B cell (primary cell): Measurements from ENCODE around the gene RRM2. TPM values are rescaled to one million over a fixed set of nuclear protein-coding genes. Genes with fewer than 3 reads are reported as not detected.

ENCODE experiments used
- ATAC-seq: fragments of 200-7000 bp; cut with Tn5 transposase; one replicate; pipeline ENCODE4 v1.10.0; 2021; ENCODE audit warnings: low read depth, mild to moderate bottlenecking, moderate number of reproducible peaks, moderate library complexity
- CTCF ChIA-PET: fragments of 350-600 bp; sonication (Branson Sonifier 250); formaldehyde crosslinking; loops from one replicate; lab custom pipeline; 2021; ENCODE audit warnings: antibody characterized with exemption, inconsistent platforms; lab: Charles Lee
- POLR2A ChIA-PET: fragments of 350-600 bp; sonication (Branson Sonifier 250); formaldehyde crosslinking; loops from one replicate; lab custom pipeline; 2021; ENCODE audit warnings: antibody characterized with exemption; lab: Charles Lee
- DNase-seq: peaks from one replicate; pipeline ENCODE4 v3.0.0; 2013
- H2AFZ ChIP-seq: 2 replicates; pipeline ENCODE4 v1.6.1; 2012; ENCODE audit warnings: mild to moderate bottlenecking, low read depth, low read length; ENCODE audit not compliant: insufficient read depth, poor library complexity, severe bottlenecking
- H3K27ac ChIP-seq, 2 donors: 1 replicate in 1 of 2; 2 replicates in 1 of 2; pipeline ENCODE4 v1.5.1; 2012 to 2013; ENCODE audit warnings: low read length in 2 of 2, mild to moderate bottlenecking in 2 of 2, moderate library complexity in 1 of 2
- H3K27me3 ChIP-seq, 4 experiments: fragments of 200-600 bp in 1 of 4; sonication (generic) in 1 of 4; replicated peaks in 1 of 4; 1 replicate in 2 of 4; 2 replicates in 2 of 4; pipeline versions ENCODE4 v1.6.1 to v1.7.0; 2013 to 2016; ENCODE audit warnings: low read length in 3 of 4, mild to moderate bottlenecking in 2 of 4, mixed read lengths in 1 of 4, moderate library complexity in 1 of 4; ENCODE audit not compliant: insufficient read depth in 4 of 4, control insufficient read depth in 3 of 4; ENCODE audit errors: control extremely low read depth in 1 of 4
- H3K36me3 ChIP-seq, 2 experiments: replicated peaks in 1 of 2; 1 replicate in 1 of 2; 2 replicates in 1 of 2; pipeline versions ENCODE4 v1.6.1 to v1.7.1; 2013; ENCODE audit warnings: low read length in 1 of 2; ENCODE audit not compliant: insufficient read depth in 2 of 2, control insufficient read depth in 1 of 2; ENCODE audit errors: control extremely low read depth in 1 of 2, extremely low read depth in 1 of 2
- H3K4me1 ChIP-seq, 2 donors: fragments of 200-600 bp in 1 of 2; sonication (generic) in 1 of 2; 1 replicate in 1 of 2; 2 replicates in 1 of 2; pipeline versions ENCODE4 v1.5.1 to v1.6.1; 2013 to 2017; ENCODE audit warnings: low read length in 2 of 2; ENCODE audit not compliant: control insufficient read depth in 2 of 2, insufficient read depth in 2 of 2
- H3K4me2 ChIP-seq: replicated peaks from 2 replicates; pipeline ENCODE3; 2012; ENCODE audit warnings: mild to moderate bottlenecking, low read depth, low read length; ENCODE audit not compliant: poor library complexity, severe bottlenecking
- H3K4me3 ChIP-seq, 5 experiments: fragments of 200-600 bp in 1 of 5; sonication (generic) in 1 of 5; 1 replicate in 3 of 5; 2 replicates in 2 of 5; pipeline versions ENCODE4 v1.5.1 to v1.7.0; 2011 to 2016; ENCODE audit warnings: low read length in 4 of 5, mild to moderate bottlenecking in 4 of 5, low read depth in 2 of 5, control low read depth in 1 of 5, moderate library complexity in 1 of 5; ENCODE audit not compliant: insufficient read depth in 1 of 5; ENCODE audit errors: control extremely low read depth in 1 of 5, extremely low read depth in 1 of 5
- H3K79me2 ChIP-seq: fragments of 200-600 bp; sonication (generic); one replicate; pipeline ENCODE4 v1.6.0; 2016; ENCODE audit warnings: low read length; ENCODE audit not compliant: control insufficient read depth, insufficient read depth
- H3K9ac ChIP-seq: fragments of 200-600 bp; sonication (generic); 2 replicates; pipeline ENCODE4 v1.6.1; 2017; ENCODE audit warnings: mild to moderate bottlenecking, low read length, moderate library complexity
- H3K9me3 ChIP-seq, 3 donors: one replicate each; pipeline versions ENCODE4 v1.6.1 to v1.7.1; 2013; ENCODE audit warnings: low read length in 2 of 3; ENCODE audit not compliant: control insufficient read depth in 2 of 3, insufficient read depth in 1 of 3; ENCODE audit errors: control extremely low read depth in 1 of 3
- H4K20me1 ChIP-seq: 2 replicates; pipeline ENCODE4 v1.6.0; 2012; ENCODE audit warnings: mild to moderate bottlenecking, low read length; ENCODE audit not compliant: insufficient read depth, control insufficient read depth, poor library complexity, severe bottlenecking
- H3K27ac Mint-ChIP-seq: one replicate; pipeline ENCODE4 v1.8.0; 2021; ENCODE audit warnings: mixed read lengths
- H3K27me3 Mint-ChIP-seq: one replicate; pipeline ENCODE4 v1.8.0; 2021; ENCODE audit warnings: mixed read lengths
- H3K4me1 Mint-ChIP-seq: one replicate; pipeline ENCODE4 v1.8.0; 2021; ENCODE audit warnings: mixed read lengths
- H3K4me3 Mint-ChIP-seq: one replicate; pipeline ENCODE4 v1.8.0; 2021; ENCODE audit warnings: mixed read lengths
- H3K9me3 Mint-ChIP-seq: one replicate; pipeline ENCODE4 v1.8.0; 2022; ENCODE audit warnings: mixed read lengths; ENCODE audit not compliant: insufficient read depth
- EZH2 ChIP-seq: IDR thresholded peaks from 2 replicates; pipeline ENCODE4 v1.6.1; 2012; ENCODE audit warnings: borderline replicate concordance, low read depth, mild to moderate bottlenecking, moderate library complexity, low read length; ENCODE audit not compliant: insufficient read depth, poor library complexity, severe bottlenecking
- WGBS: methylation state at CpG from one replicate; pipeline ENCODE4 v1.1.5; 2013; ENCODE audit warnings: missing lambda C conversion rate; ENCODE audit not compliant: insufficient coverage; 5-methylcytosine and 5-hydroxymethylcytosine counted together
- intact Hi-C: fragments of 100-400 bp; cut with micrococcal nuclease; formaldehyde crosslinking; loops from one replicate; pipeline ENCODE4 v1.10.0; 2022
- polyA plus RNA-seq: library from polyadenylated mRNA; depleted of rRNA; stranded (reverse); fragments of >200 nt; gene quantifications from 2 replicates; pipeline ENCODE4 v1.2.3, GENCODE V29; 2012
- total RNA-seq, 2 donors: library from RNA; stranded (reverse); fragments of 120-200 nt in 1 of 2; gene quantifications; 1 replicate in 1 of 2; 2 replicates in 1 of 2; pipeline versions ENCODE4 v1.2.3 to v1.2.4, GENCODE V29; 2013 to 2022
- TF ChIP-seq, protein P1 (sequence below): fragments of 200-600 bp; IDR thresholded peaks from one replicate; pipeline ENCODE4 v1.8.0; 2022; ENCODE audit warnings: antibody characterized with exemption, mild to moderate bottlenecking

The RRM2 gene
- total and polyA plus RNA-seq, 2 donors (not counting 1 experiment from before 2014, with no cell fraction given) = 1.2 to 3.3 TPM

DNA sequence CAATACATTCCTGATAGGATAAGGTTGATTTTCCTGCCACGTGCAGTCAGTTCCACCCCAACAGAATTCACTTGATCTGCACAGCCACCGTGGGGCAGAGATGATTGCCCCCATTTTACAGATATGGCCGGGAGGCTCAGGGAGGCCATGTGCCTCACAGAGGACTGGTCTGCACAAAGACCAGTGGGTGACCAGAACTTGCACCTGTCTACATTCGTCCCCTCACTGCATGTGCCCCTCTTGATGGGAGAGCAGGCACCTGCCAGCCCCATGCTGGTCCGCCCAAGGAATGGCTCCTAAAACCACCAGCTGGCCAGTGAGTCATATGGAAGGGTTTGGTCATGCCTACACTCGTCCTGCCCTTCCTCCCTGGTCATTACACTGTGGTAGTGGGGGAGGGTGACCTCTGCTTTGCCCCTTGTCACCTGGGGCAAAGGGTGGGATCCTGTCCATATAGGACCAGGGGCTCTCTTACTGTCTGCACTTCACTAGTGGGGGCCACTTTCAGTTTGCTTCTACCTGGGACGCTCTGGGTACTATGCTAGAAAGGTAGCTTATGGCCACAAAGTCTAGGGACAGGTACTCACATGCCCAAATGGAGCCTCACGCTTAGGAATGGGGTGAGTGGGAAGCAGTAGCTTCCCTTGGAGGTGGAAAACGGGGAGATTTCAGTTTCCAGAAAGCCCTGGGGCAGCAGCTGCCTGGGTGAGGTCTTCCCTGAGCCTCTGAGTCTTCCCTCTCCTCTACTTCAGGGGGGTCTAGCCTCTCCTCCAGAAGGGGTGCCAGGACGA lies 14.7 kb downstream of the RRM2 start:
- CTCF ChIA-PET = interaction anchor here (1.1 kb wide), 1 partner anchor 12 kb away, joined by 3 read pairs; no protein-coding TSS in a partner anchor
- Histone ChIP-seq H3K9me3 (no peaks in the 10 kb centered on the region), H3K27me3 (no peaks in the 10 kb centered on the region), H3K4me3 (no peak overlapping the region), H3K4me2 (no peak overlapping the region), H3K4me1 (no peaks in the 10 kb centered on the region), H3K79me2 (no peaks in the 10 kb centered on the region), H3K36me3 (no peaks in the 10 kb centered on the region), H2AFZ (no peak overlapping the region), H3K27ac (no peak overlapping the region), H3K9ac (no peak overlapping the region), H4K20me1 (no peaks in the 10 kb centered on the region)
- Mint-ChIP-seq H3K27ac (no peak overlapping the region), H3K4me3 (no peak overlapping the region), H3K27me3 (no peaks in the 10 kb centered on the region), H3K9me3 (no peaks in the 10 kb centered on the region), H3K4me1 (no peaks in the 10 kb centered on the region)
- intact Hi-C loops = no loop called here
- POLR2A ChIA-PET = no interaction called here
- no peak for ATAC-seq
- WGBS = 88% methylated on average over 7 of the region's 10 CpGs
- no peak for DNase-seq
- TF ChIP-seq, protein P1, sequence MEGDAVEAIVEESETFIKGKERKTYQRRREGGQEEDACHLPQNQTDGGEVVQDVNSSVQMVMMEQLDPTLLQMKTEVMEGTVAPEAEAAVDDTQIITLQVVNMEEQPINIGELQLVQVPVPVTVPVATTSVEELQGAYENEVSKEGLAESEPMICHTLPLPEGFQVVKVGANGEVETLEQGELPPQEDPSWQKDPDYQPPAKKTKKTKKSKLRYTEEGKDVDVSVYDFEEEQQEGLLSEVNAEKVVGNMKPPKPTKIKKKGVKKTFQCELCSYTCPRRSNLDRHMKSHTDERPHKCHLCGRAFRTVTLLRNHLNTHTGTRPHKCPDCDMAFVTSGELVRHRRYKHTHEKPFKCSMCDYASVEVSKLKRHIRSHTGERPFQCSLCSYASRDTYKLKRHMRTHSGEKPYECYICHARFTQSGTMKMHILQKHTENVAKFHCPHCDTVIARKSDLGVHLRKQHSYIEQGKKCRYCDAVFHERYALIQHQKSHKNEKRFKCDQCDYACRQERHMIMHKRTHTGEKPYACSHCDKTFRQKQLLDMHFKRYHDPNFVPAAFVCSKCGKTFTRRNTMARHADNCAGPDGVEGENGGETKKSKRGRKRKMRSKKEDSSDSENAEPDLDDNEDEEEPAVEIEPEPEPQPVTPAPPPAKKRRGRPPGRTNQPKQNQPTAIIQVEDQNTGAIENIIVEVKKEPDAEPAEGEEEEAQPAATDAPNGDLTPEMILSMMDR = no peak
- TF ChIP-seq EZH2 = no peak

DNA sequence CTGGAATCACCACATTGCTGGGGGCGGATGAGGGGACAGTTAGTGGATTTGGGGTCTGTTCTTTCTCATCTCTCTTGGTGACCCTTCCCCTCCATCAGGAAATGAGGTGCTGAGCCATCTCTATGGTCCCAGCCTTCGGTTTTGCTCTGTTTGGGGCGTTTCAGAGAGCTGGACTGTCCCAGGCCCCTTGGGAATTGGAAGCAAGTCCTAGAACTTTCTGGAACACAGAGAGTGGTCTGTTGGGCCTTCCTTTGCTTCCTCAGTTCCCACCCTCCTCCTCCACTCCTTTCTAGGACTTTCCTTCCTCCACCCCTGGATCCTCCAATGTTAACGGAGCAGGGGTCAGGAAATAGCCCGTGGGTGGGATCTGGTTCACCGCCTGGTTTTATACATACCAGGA lies 17.0 kb downstream of the RRM2 start:
- no peak overlapping the region for H3K4me2 ChIP-seq
- ChIA-PET CTCF (interaction anchor here (0.8 to 7.5 kb wide), 6 partner anchors 15 to 339 kb away, joined by 3 to 98 read pairs (median 12); no protein-coding TSS in a partner anchor), POLR2A (no interaction called here)
- H3K27me3 Mint-ChIP-seq = no peaks in the 10 kb centered on the region
- no peaks in the 10 kb centered on the region for H3K4me1 Mint-ChIP-seq
- no peaks in the 10 kb centered on the region for H3K4me1 ChIP-seq
- H3K9ac ChIP-seq = no peak overlapping the region
- ATAC-seq (no peak), DNase-seq (no peak)
- no peaks in the 10 kb centered on the region for H3K9me3 ChIP-seq
- WGBS = 93% methylated on average over 4 of the region's 6 CpGs
- H3K27ac Mint-ChIP-seq = no peak overlapping the region
- H3K4me3 ChIP-seq = no peak overlapping the region
- no peak overlapping the region for H2AFZ ChIP-seq
- H3K36me3 ChIP-seq = no peaks in the 10 kb centered on the region
- no peak overlapping the region for H3K27ac ChIP-seq
- no peaks in the 10 kb centered on the region for H4K20me1 ChIP-seq
- intact Hi-C loops = no loop called here
- H3K79me2 ChIP-seq = no peaks in the 10 kb centered on the region
- no peak overlapping the region for H3K4me3 Mint-ChIP-seq
- no peaks in the 10 kb centered on the region for H3K9me3 Mint-ChIP-seq
- no peak for TF ChIP-seq EZH2
- TF ChIP-seq, protein P1 = no peak
- H3K27me3 ChIP-seq = no peaks in the 10 kb centered on the region
